HG02885 (cell line): ENCODE results near the gene CFAP73.

Source experiments
- ATAC-seq: cut with Tn5 transposase; IDR thresholded peaks from one replicate; pipeline ENCODE4 v1.9.1; 2021; ENCODE audit warnings: mild to moderate bottlenecking; ENCODE audit not compliant: unreplicated experiment, poor library complexity

Gene CFAP73

GRCh38 chr12:113118142-113118541 is 31.4 kb upstream of the CFAP73 start:
- no peak for ATAC-seq

GRCh38 chr12:113119980-113120669 is 29.4 kb upstream of the CFAP73 start:
- no peak for ATAC-seq

GRCh38 chr12:113120670-113121370 is 28.7 kb upstream of the CFAP73 start:
- ATAC-seq: no peak

- ATAC-seq: no peak
Measured at GRCh38 chr12:113127791-113128199, 21.7 kb upstream of the CFAP73 start.

- ATAC-seq: no peak
Measured at GRCh38 chr12:113128802-113129663, 20.5 kb upstream of the CFAP73 start.

GRCh38 chr12:113129664-113130456 is 19.7 kb upstream of the CFAP73 start:
- ATAC-seq: no peak

- ATAC-seq: no peak
Measured at GRCh38 chr12:113130457-113131135, 18.9 kb upstream of the CFAP73 start.

- ATAC-seq: no peak
Measured at GRCh38 chr12:113131556-113131955, 18.0 kb upstream of the CFAP73 start.

GRCh38 chr12:113133036-113133435 is 16.5 kb upstream of the CFAP73 start:
- no peak for ATAC-seq

GRCh38 chr12:113133666-113134065 is 15.9 kb upstream of the CFAP73 start:
- ATAC-seq: no peak

- no peak for ATAC-seq
Measured at GRCh38 chr12:113134071-113134470, 15.5 kb upstream of the CFAP73 start.

- ATAC-seq: no peak
Measured at GRCh38 chr12:113134521-113134951, 15.0 kb upstream of the CFAP73 start.

GRCh38 chr12:113135178-113136127 is 14.1 kb upstream of the CFAP73 start, which contains the start of gene RASAL1:
TSS of gene RASAL1 (minus strand) at chr12:113135761. CDS start at chr12:113135462, 299 bp downstream.
- ATAC-seq: no peak

- ATAC-seq: no peak
Measured at GRCh38 chr12:113136128-113136989, 13.2 kb upstream of the CFAP73 start.

- no peak for ATAC-seq
Measured at GRCh38 chr12:113136990-113137511, 12.5 kb upstream of the CFAP73 start.

GRCh38 chr12:113137861-113138783 is 11.4 kb upstream of the CFAP73 start:
- ATAC-seq: no peak
